Measurements from ENCODE around the gene NHSL2.

The NHSL2 gene

DNA sequence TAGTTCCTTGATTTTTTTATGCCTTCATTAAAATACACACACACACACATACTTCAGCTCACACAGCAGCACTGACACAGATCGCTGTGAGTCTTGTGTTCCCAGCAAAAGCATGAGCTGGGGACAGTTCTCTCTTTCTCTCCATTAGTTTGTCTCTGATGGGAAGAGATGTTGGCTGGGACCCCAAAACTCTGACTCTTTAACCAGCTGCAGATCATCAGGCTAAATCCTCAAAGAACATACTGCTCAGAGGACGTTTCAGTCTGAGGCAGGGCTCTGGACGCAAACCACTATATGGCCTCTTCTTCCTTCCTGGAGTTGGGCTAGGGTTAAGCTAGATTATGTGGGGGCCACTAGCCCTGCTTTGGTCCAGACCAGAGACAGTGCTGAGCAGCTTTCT lies 109.6 kb downstream of the NHSL2 start:
- no peak for DNase-seq (ENCODE audit: low read depth)

DNA sequence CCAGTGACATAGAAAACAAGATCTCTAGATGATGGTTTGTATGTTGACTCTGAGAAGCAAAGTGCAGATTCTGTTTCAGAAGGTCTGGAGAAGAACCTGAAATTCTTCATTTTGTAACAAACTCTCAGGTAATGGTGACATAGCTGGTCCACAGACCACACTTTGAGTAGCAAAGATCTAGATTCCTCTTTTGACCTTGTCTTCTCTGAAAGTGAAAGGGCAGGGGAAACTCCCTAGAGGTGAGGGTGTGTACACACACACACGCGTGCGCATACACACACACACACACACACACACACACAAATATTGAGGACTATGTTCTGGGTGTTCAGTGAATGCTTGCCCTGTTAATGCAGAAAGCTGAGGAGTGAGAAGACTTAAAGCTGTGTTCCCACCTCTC lies 110.1 kb downstream of the NHSL2 start:
- DNase-seq (ENCODE audit: low read depth), result no peak

DNA sequence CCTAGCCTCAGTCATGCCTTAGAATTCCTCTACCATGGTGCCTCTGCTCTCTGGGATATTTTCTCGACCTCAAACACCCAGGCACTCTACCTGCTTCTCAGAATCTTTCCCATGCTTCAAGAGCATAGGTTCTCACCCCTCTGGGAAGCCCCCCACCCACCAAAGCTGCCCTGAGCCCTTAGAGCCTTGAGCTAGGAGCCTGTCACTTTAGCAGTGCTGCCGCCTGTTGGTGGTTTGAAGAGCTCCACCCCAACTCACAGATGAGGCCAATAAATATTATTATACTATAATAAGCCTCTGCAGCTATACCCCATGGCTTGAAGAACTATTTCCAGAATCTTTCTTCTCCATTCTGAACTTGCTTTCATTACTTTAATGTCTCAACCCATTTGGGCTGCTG lies 111.3 kb downstream of the NHSL2 start:
- no peak for DNase-seq (ENCODE audit: low read depth)

DNA sequence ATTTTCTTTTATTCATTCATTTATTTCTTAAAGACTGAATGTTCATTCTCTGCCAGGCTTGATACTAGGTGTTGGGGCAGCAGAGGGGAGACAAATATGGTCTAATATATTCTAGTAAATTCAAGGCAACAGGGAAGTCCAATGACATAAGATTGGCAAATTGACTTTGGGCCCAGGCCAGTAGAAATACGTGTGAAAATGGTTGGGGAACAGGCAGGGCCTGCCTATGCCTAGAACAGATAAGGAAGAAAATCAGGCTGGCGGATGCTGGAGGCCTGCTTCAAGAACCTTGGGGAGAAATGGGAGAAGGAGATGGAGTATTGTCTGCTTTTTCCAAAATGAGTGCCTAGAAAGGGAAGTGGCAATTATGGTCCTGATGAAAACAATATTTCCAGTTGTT lies 112.4 kb downstream of the NHSL2 start:
- DNase-seq (ENCODE audit: low read depth), result no peak

DNA sequence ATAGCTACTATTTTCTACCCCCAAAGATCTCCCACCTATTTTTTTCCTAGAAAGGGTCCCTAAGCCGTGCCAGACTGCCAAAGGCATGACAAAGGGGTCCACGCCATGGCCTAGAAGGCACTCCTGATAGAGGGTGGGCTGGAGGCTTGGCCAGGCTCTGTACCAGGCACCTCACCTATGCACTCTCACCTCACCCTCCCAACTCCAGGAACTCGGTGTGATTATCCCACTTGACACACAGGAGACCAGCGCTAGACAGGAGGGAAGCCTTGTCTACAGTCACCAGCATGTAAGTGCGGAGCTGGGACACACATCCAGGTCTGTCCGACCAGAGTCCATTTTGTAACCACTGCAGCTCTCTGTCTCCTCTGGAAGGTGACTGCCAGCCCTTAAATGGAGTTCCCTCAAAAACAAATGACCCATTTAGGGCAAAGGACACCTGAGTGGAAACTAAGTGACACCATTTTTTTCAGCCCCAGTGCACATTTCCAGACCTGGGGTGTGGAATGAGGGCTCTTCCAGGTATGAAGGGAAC lies 114.7 kb downstream of the NHSL2 start:
- no peak for DNase-seq (ENCODE audit: low read depth)

DNA sequence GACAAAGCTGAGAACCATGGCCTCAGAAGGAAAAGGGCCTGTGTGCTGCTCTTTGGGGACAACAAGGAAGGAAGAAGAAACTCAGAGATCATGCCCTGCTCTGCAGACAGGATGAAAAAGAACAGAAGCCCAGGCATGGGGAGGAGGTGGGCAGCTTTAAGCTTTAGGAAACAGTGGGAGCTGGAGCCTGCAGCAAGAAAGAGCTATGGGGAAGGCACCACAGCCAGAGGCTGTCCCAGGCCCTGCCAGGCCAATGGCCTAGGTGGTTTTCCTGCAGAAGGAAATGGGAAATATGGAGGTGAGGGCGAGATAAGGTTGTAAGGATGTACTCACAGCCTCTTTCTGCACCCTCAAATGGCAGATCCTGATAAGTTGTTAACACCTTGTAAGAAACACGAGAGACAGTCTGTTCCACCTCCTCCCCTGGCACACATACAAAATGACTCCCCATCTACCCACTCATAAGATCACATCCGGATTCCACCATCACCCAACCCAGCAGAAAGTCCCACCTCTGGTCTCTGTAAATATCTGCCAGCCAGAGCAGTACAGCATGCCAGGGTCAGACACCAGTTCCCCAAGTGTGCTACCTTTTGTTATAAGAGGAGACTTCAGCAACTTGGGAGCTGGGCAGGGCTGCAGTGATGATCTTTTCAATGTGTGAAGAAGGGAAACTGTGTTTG lies 115.8 kb downstream of the NHSL2 start:
- no peak for DNase-seq (ENCODE audit: low read depth)

DNA sequence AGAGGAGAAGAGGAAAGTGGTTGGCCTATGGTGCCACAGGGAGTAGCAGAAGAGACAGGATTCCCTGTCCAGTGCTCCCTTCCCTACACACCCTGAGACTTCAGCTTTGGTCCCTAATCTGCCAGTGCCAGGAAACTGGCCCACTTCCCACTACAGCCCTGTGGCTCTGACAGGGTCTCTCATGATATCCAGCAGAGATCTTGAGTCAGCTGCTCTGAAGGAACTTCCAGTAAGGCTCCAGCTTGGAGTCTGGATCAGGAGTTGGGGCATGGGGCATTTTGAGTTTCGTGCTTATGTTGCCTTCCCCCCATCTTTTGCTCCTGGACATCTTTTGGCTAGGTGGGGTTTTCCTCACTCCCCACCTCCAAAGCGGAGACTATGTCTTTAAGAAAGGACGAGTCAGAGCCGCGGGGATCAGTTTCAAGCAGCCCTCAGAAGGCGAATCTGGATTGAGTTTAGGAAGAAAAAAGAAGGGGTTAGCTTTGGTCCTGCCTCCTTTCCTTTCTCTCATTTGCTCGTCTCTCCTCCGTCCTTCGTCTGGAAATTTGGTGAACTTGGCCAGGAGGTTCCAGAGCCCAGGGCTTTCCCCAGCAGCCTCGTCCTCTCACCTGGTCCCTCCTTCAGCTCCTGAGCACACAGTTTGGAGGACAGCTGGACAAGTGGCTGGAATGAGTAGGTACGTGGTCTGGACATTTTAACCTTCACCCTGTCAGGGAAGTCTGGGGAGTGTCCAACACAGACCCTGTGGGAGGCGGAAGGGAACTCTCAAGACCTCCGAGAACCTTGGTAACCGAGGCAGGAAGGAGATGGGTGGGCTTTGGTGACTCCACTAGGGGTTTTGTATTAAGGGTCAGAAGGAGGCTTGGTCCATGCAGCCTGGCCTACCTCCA lies 116.6 kb downstream of the NHSL2 start:
- DNase-seq (ENCODE audit: low read depth), result no peak

DNA sequence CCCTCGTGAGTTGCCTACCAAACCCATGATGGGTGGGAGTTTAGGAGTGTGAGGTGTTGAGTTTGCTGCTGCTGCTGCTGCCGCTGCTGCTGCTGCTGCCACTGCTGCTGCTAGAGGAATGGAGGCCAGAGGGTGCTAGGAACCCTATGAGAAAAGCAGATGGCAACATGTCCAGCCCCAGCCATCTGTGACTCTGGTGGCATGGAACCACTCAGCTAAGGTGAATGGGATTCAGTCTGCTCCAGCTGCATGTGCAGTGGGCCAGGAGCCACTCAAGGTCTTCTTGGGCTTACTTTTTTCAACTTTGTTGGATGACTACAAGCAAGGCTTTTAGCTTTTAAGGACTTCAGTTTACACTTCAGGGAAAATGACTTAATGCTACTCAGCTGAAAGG lies 117.3 kb downstream of the NHSL2 start:
- no peak for DNase-seq (ENCODE audit: low read depth)

DNA sequence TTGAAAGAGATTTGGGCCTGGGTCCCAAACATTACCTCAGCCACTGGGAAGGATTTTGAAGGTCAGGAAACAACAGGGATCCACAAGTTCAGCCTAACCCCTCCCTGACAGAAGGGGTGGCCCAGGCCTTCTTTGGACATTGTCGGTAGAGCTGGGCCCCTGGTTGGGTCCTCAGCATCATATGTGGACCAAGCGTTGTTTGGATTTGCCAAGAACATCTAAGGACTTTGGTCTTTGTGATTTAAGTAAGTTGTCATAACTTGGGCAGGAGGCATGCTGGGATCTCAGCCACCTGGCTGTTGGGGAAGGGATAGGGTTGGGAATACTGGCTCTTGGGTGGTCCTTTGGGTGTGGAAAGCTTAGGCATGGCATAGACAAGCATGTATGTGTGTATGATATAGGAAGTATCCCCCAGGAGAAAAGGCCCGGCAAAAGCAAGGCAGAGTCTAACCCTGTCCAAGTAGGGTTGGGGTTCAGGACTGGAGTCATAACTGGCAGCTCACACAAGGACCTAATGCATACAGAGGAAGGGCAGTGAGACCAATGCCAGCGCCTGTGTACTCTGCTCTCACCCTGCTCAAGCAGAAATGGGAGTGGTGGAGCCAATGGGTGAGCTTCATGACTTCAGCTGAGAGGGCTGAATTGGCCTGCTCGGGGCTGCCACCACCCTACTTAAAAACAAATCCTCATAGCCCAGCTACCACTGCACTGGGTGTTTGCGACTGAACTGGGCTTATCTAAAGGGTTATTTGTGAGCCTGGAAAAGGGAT lies 118.2 kb downstream of the NHSL2 start:
- DNase-seq (ENCODE audit: low read depth), result no peak

DNA sequence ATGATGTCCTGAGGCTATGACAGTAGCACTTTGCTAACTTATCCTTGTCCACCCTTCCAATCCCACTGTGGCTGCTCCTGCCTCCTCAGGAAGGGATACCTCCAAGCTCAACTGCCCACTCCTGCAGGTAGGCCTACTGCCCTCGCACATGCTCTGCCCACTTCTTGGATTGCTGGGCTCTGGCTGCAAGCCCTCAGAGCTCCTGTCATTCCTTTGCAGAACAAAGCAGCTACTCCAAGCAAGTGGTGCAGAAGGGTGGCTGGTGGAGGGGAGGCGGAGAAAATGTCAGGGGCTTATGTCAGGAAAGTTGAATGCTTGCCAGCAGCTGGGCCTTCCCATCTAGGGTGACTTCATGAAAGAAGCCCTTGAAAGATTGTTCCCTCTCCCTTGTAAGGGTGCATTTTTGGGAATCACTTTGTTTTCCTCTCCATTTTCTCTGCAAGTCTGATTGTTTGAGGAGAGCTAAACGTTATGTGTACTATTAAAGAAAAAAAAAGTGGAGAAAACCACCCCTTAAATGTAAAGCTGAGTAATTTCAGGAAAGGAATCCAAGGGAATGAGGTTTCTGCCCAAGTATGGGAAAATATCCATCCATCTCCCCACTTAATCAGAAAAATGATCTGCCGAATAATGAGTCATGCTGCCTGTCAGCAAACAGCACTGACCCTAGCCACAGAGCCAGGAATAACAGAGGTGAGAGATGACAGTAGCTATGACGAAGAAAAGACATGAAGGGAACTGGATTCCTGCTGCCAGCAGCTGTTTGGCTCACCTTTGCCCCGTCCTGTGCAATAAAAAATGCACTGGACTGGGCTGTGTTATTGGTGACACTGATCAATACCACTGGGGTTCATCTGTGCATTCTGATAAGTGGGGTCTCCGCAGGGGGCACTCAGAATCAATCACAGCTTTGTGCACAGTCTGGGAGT lies 119.1 kb downstream of the NHSL2 start:
- peak; percentile 79 for DNase-seq (ENCODE audit: low read depth)

DNA sequence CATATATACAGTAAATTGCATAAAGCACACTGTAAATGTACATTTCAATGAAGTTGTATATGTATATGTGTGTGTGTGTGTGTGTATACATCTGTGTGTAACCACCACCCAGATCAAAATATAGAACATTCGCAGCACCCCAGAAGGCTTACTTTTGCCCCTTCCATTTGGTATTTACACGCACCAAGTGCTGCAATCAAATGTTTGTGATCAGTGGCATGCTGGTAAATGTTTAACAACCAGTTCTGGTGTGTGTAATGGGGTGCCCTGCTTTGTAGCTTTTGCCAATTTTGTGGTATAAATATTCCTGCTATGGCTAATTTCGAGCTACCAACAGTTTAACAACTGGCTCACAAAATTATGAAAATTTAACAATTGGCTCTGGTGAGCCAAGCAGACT lies 119.8 kb downstream of the NHSL2 start:
- no peak for DNase-seq (ENCODE audit: low read depth)

DNA sequence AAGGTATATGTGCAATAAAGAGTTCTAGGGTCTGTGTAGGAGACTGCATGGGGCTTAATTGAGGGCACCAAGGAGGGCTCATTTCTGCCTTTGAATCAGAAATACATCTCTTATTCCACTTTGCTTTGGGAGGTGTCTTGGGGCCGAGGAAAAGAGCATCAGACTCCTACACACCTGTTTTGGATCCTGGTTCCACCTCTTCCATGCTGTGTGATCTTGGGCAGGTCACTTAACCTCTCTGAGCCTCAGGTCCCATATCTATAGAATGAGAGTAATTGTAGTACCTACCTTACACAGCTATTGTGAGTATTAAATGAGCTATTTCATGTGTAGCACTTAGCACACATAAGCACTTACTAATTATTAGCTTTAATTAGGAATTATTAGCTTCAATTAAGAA lies 120.5 kb downstream of the NHSL2 start:
- DNase-seq (ENCODE audit: low read depth), result no peak

DNA sequence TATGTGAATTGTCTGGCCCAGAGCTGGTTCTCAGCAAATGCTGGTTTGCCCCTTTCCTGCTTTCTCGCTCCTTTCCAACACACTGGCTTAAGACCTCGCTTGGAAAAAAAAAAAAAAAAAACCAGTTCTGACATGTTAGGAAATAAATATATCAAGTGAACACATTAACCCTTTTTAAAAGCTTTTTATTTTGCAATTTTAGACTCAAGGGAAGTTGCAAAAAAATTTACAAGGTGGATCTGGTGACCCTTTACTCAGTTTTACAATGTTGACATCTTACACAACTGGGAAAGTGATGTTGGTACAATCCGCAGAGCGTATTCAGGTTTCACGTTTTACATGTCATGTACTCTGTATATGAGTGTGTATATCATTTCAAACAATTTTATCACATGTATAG lies 121.0 kb downstream of the NHSL2 start:
- DNase-seq (ENCODE audit: low read depth), result no peak

DNA sequence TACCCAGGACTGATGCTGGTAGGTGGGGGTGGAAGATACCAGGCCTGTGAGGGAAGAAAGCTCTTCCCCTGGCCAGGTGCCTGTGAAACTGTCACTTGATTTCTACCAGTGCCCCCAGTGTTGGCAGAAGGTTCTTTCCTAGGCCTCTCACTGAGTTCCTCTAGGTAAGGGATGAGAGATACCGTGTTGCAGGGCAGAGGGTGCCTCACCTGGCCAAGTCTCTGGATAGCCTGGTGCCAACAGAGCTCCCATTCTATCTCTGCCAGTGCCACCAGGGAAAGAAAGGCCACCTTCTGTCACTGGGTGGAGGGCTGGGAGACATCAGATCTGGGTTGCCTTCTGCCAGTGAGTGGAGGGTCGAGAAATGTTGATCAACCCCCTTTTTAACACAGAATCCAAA lies 127.0 kb downstream of the NHSL2 start:
- DNase-seq (ENCODE audit: low read depth), result no peak

DNA sequence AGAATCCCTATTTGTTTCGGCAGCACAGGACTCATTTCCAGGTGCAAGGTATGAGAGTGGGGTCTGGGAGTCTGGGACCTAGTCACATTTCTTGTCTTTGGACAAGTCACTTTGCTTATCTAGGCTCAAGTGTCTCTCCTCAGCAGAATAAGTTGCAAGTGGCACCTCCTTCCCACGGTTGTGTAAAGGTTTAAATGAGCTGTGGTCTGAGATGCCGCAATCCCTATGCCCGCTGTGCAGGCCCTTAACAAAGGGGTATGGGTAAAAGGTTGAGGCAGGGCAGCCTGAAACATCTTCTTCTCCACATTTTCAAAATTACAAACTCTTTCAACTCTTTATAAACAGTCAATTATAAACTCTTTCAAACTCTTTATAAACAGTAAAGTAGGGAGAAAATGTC lies 127.4 kb downstream of the NHSL2 start:
- DNase-seq (ENCODE audit: low read depth), result no peak

DNA sequence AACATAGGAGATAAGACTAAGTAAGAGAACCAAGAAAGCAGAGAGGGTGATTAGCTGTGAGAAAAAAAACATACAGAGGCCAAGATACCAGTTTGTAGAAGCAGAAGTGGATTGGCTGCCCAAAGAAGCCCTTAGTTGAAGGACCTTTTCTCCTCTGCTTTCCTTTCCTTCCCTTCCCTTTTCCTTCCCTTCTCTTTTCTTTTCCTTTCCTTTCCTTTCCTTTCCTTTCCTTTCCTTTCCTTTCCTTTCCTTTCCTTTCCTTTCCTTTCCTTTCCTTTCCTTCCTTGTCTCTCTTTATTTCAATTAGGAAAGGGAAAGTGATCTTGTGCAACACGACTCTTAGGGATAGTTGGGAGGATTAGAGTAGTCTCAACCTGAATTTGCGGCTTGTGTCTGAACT lies 128.2 kb downstream of the NHSL2 start:
- no peak for DNase-seq (ENCODE audit: low read depth)

DNA sequence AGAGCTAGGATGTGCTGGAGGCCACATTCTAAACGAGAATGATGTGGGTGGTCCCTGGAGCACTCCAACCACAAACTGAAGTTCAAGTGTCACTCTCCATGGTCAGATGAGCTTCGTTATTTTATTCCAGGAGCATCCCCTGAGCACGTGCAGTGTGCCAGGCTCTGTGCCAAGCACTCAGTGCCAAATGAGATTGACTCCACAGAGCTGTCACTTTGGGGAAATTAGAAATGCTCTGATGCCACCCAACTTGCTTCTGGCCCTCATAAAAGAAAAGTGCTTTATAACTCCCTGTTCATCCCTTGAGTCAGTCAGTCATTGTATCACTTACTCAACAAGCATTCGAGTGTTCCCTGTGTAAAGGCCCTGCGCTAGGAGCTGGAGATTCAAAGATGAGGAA lies 129.9 kb downstream of the NHSL2 start:
- DNase-seq (ENCODE audit: low read depth), result no peak

DNA sequence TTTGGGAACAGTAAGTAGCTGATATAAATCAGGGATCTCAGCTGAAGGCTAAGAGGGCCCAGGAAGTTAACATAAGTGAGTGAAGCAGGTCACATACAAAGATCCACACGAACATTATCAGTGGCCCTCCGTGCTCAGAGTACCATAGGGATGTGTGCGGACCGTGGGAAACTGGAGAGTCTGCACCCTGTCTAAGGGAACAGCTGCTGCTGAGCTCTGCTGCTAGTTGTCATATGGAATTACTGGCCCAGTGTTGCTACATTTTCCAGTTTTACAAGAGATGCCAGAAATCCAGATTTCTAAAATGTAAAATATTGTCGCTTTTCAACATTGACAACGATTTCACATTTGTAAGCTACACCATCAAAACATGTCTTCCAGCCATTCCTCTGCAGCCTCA lies 130.5 kb downstream of the NHSL2 start:
- DNase-seq (ENCODE audit: low read depth), result no peak

DNA sequence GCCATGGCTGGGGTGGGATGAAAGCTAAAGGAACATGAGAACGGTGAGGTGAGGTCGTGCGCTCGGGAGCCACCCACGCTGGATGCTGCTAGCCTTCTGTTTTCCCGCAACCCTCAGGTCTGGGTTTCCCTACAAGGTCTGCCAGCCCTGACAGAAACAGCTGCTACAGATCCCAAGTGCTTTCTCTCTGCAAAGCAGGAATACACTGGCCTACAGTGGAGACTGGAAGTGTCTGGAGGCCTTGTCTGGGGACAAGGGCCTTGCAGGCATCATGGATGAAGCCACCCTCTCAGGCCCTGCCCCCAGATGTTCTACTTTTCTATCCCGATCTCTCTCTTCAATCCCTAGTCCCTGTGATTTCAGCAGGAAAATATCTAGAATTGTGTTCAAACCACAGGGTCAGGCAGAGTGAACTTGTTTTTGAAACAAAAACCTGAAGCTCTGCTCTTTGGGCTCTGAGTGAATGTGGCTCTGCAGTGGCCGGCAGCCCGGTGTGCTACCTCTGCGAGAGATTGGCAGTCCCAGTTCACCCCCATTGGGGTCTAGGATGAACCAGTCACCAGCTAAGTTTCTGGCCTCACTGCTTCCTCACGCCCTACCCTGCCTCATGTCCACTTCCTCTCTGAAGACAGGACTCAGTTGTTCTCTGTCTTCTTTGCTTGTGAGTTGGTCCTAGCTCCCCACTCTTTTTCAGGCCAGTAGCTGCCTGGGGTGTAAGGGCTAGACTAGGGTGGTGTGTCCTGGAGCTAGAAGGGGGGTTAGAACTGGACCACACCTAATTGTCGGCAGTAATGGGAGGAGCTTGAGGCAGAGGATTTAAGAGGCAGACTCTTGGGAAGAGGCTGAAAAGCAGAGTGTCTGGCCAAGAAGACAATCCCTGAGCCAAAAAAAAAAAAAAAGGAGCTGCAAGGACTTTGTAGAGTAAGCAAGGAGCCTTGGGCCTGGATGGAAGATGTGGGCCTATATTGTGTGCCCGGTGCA lies 131.5 kb downstream of the NHSL2 start:
- no peak for DNase-seq (ENCODE audit: low read depth)

DNA sequence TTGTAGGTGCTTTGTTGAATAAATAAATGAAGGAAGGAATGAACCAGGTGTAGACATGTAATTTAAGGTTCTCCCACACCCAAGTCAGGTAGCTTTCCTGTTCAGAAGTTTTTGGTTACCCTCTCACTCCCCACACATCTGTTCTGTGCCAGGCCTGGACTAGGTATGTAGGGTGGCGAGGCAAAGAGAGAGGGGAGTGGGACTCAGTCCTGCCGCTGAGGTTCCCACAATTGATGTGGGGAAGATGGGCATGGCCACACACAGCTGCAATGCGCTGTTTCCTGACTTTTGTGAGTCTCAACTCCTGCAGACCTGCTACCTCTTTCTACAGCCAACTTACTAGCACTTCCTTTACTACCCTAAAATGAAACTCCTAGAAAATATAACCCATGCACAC lies 132.2 kb downstream of the NHSL2 start:
- DNase-seq (ENCODE audit: low read depth), result no peak
